Urinary bladder (tissue), 4 donors: ENCODE results near the gene SRCIN1. TPM values are rescaled to one million over a fixed set of nuclear protein-coding genes. Genes with fewer than 3 reads are reported as not detected.

ENCODE experiments used
- DNase-seq: peaks from one replicate; pipeline ENCODE4 v3.0.0-alpha.2; 2015; ENCODE audit errors: extremely low spot score
- H3K27ac ChIP-seq: one replicate; pipeline ENCODE4 v1.5.1; 2013; ENCODE audit warnings: low read depth, mild to moderate bottlenecking, moderate library complexity
- H3K36me3 ChIP-seq: one replicate; pipeline ENCODE4 v1.6.1; 2013; ENCODE audit warnings: mild to moderate bottlenecking, moderate library complexity; ENCODE audit not compliant: insufficient read depth
- H3K4me1 ChIP-seq: one replicate; pipeline ENCODE4 v1.6.1; 2013; ENCODE audit warnings: mild to moderate bottlenecking, moderate library complexity; ENCODE audit not compliant: insufficient read depth
- H3K4me3 ChIP-seq: one replicate; pipeline ENCODE4 v1.5.1; 2013; ENCODE audit warnings: low read depth, low read length
- WGBS: extraction: QIAGEN DNeasy Blood & Tissue Kit; methylation state at CpG from one replicate; pipeline ENCODE4 v1.1.7; 2013; 5-methylcytosine and 5-hydroxymethylcytosine counted together
- polyA plus RNA-seq: library from polyadenylated mRNA; stranded (reverse); fragments of 200-250 nt; gene quantifications from one replicate; pipeline ENCODE4 v1.2.3, GENCODE V29; 2013
- total RNA-seq: library from RNA; depleted of rRNA; stranded (reverse); fragments of >200 nt; gene quantifications from one replicate; pipeline ENCODE4 v1.2.3, GENCODE V29; 2014
- donor health status: healthy with polysubstance abuse.
- donor health status: healthy.

The SRCIN1 gene
- total and polyA plus RNA-seq, 2 donors, result 2.7 to 3.0 TPM

DNA sequence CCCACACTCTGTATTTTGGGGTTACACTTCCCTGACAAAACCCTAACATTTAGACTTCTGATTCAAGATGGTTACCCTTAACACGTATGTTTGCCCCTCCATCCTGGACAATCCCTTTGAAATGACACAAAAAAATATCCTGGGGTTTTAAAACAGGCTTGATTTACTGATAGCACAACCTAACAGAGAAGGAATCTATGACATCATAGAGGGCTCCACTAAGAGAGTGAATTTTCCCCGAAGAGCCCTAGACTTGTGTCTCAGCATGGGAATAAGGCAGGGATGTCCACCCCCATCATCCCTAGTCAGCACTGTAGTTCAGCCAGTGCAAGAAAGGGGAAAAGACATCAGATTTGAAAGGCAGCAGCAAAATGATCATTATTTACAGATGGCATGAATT lies 15.8 kb upstream of the SRCIN1 start:
- WGBS, result 57% methylated on average over 2 of the region's 2 CpGs
- no peaks in the 10 kb centered on the region for H3K36me3 ChIP-seq

DNA sequence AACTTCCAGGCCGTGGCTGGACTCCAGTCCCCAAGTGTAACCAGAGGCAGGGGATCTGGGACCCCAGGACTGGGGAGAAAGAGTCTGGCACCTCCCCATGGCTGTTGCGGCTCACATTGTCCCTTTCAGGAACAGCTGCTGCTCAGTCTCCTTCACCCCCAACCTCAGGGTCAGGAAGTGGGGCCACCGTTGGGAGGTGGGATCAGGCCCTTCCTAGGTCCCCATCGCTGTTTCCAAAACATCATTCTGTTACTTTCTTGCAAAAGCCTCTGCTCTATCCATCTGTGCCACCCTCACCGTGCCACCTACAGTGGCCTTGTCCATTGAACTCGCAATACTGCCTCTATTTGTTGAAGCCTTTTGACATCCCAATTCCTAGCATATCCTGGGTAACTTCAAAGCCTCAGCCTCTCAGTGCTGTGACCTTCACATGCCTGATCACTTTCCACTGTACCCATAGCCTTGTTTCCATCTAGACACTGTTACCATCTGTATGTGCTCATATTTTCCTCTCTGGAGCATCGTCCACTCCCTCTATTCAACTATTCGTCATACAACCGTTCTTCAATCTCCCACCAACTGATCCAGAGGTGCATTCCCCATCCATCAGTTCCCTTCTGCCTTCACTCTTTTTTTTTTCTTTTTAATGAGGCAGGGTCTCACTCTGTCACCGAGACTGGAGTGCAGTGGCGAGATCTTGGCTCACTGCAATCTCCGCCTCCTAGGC lies 15.0 kb upstream of the SRCIN1 start:
- DNase-seq, result no peak
- no peaks in the 10 kb centered on the region for H3K4me1 ChIP-seq
- WGBS, result 72% methylated on average over 12 of the region's 12 CpGs

More for the DNA sequence above, 15.8 kb upstream of the SRCIN1 start:
- DNase-seq, result no peak
- Histone ChIP-seq H3K27ac (no peak overlapping the region), H3K4me3 (no peak overlapping the region), H3K4me1 (no peaks in the 10 kb centered on the region)

GRCh38 chr17:38619937-38620550 lies 14.3 kb upstream of the SRCIN1 start:
- Histone ChIP-seq H3K4me1 (no peaks in the 10 kb centered on the region), H3K36me3 (no peaks in the 10 kb centered on the region), H3K4me3 (no peak overlapping the region), H3K27ac (no peak overlapping the region)
- 58% methylated on average over 9 of the region's 9 CpGs for WGBS
- DNase-seq, result no peak

More for the DNA sequence above, 15.0 kb upstream of the SRCIN1 start:
- Histone ChIP-seq H3K36me3 (no peaks in the 10 kb centered on the region), H3K4me3 (no peak overlapping the region), H3K27ac (no peak overlapping the region)

GRCh38 chr17:38619451-38619795 lies 13.7 kb upstream of the SRCIN1 start:
- H3K36me3 ChIP-seq, result no peaks in the 10 kb centered on the region
- no peak overlapping the region for H3K27ac ChIP-seq
- no peak overlapping the region for H3K4me3 ChIP-seq
- 84% methylated on average over 2 of the region's 2 CpGs for WGBS
- no peaks in the 10 kb centered on the region for H3K4me1 ChIP-seq
- DNase-seq, result no peak

DNA sequence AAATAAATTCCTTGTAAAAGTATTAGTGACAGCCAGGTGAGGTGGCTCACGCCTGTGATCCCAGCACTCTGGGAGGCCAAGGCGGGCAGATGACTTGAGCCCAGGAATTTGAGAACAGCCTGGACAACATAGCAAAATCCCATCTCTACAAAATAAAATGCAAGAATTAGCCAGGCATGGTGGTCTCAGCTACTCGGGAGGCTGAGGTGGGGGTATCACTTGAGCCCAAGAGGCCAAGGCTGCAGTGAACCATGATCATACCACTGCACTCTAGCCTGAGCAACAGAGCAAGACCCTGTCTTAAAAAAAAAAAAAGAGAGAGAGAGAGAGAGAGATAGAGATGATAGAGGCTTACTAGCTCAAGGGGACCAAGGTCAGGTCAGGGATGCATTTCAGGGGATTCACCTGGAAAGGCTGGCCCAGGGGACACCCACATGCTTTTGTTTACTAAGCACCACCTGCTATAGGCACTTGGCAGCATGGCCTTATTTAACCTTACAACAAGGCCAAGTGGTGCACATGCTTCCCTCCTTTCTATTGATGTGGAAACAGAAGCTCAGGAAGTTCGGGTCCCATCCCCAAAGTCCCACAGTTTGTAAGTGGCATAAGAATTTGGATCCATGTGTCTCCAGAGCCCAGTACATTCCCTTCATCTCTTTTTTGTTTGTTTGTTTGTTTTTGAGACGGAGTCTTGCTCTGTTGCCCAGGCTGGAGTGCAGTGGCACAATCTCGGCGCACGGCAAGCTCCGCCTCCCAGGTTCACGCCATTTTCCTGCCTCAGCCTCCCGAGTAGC lies 12.4 kb upstream of the SRCIN1 start:
- H3K36me3 ChIP-seq, result no peaks in the 10 kb centered on the region
- WGBS, result 88% methylated on average over 11 of the region's 11 CpGs
- no peak overlapping the region for H3K27ac ChIP-seq
- H3K4me3 ChIP-seq, result no peak overlapping the region
- no peak for DNase-seq
- no peaks in the 10 kb centered on the region for H3K4me1 ChIP-seq

GRCh38 chr17:38617074-38617860 lies 11.5 kb upstream of the SRCIN1 start:
- Histone ChIP-seq H3K27ac (no peak overlapping the region), H3K4me3 (no peak overlapping the region), H3K4me1 (no peaks in the 10 kb centered on the region), H3K36me3 (no peaks in the 10 kb centered on the region)
- DNase-seq, result no peak
- 75% methylated on average over 19 of the region's 19 CpGs for WGBS

DNA sequence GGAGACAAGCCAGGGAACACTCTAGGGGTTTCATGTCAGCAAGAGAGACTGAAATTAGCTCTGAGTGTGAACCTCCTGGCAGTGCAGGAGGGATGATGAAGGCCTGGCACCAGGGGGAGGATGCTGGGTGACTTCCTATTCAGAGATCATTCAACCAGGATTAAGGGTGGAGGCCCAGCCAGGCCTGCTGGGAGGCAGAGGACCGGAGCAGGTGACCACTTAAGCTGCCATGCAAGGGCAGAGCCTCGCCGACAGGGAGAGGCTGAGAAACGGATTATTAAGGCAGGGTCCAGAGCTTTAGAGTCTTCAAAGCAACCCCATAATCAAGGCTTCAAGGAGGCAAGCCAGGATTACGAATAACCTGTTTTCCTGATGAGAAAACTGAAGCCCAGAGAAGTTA lies 10.6 kb upstream of the SRCIN1 start:
- Histone ChIP-seq H3K4me1 (no peaks in the 10 kb centered on the region), H3K4me3 (no peak overlapping the region), H3K36me3 (no peaks in the 10 kb centered on the region), H3K27ac (no peak overlapping the region)
- 70% methylated on average over 5 of the region's 5 CpGs for WGBS
- no peak for DNase-seq

- no peak overlapping the region for H3K4me3 ChIP-seq
- H3K36me3 ChIP-seq, result no peaks in the 10 kb centered on the region
- no peak overlapping the region for H3K27ac ChIP-seq
- H3K4me1 ChIP-seq, result no peaks in the 10 kb centered on the region
- DNase-seq, result no peak
- WGBS, result 71% methylated on average over 7 of the region's 7 CpGs
Observed at GRCh38 chr17:38613981-38614779, 8.4 kb upstream of the SRCIN1 start.

DNA sequence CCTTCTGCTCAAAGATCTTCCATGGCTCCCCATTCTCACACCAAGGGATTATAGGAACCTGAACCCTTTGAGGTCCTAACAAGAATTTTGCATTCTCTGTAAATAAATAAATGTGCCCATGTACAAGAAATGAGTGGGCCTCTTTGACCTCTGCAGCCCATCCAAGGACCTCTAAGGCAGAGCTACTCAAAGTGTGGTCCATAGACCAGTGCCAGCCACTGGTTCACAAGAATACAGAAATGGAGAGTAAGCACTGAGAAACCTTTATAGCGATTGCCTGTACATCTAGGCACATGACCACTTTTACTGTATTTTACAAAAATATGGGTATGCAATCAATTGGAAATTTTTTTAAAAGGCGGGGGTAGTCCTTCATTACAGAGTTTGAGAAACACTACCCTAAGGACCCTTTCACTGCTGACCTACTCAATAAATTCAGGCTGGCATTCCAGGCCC lies 7.8 kb upstream of the SRCIN1 start:
- H3K4me1 ChIP-seq, result no peaks in the 10 kb centered on the region
- H3K36me3 ChIP-seq, result no peaks in the 10 kb centered on the region
- H3K27ac ChIP-seq, result no peak overlapping the region
- WGBS, result 82% methylated on average over 2 of the region's 2 CpGs
- no peak overlapping the region for H3K4me3 ChIP-seq
- DNase-seq, result no peak

DNA sequence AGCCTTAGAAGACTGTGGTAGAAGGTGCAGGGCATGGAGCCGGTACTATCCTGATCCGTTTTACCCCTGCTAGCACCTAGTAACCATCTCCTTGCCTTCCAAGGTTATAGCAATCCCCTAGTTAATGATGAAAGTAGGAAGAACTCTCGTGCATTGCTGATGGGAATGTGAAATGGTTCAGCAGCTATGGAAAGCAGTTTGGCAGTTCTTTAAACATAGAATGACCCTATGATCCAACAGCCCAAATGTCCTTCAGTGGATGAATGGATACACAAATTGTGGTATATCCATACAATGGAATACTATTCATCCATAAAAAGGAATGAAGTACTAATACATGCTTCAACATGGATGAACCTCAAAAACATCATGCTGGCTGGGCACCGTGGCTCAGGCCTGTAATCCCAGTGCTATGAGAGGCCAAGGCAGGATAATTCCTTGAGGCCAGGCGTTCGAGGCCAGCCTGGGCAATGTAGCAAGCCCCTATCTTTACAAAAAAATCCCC lies 6.2 kb upstream of the SRCIN1 start:
- no peak overlapping the region for H3K27ac ChIP-seq
- DNase-seq, result no peak
- no peaks in the 10 kb centered on the region for H3K36me3 ChIP-seq
- 91% methylated on average over 6 of the region's 6 CpGs for WGBS
- H3K4me1 ChIP-seq, result no peaks in the 10 kb centered on the region
- H3K4me3 ChIP-seq, result no peak overlapping the region

- Histone ChIP-seq H3K36me3 (no peaks in the 10 kb centered on the region), H3K4me1 (no peaks in the 10 kb centered on the region), H3K4me3 (no peak overlapping the region), H3K27ac (no peak overlapping the region)
- no peak for DNase-seq
- WGBS, result 85% methylated on average over 11 of the region's 11 CpGs
Observed at GRCh38 chr17:38611070-38611786, 5.5 kb upstream of the SRCIN1 start.

DNA sequence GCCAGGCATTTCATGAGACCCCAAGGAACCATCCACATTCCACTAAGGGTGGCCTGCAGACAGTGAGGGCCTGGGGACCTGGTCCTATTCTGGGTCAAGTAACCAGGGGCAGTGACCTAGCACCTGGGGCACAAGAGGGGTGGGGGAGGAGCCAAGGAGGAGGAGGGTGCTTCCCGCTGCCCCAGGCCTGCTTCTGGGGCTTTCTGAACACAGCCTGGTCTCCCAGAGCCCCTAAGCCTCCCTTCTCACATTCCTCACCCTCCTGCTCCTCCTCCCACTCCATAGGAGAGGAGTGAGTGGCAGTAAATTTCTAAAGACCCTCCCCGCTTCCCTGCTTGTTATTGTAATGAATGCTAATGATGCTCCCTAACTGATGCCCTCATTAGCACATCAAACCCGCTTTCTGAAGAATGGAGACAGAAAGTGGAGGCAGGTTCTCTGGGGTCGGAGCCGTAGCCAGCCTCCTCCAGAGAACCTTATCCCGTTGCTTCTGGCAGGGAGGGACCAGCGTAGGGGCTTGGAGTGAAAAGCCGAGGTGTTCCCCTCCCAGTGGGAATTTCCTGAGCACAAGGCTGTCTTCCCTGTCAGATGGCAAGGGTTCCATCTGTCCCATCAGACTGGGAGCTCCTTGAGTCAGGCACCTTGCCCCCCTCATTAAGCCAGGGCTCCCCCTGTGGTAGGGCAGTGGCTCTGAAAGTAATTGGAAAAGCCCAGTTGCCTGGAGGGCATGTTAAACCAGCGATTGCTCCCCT lies 3.7 kb upstream of the SRCIN1 start:
- Histone ChIP-seq H3K27ac (no peak overlapping the region), H3K4me1 (no peaks in the 10 kb centered on the region), H3K36me3 (no peaks in the 10 kb centered on the region), H3K4me3 (no peak overlapping the region)
- DNase-seq, result no peak
- 28% methylated on average over 9 of the region's 9 CpGs for WGBS
